ENCODE data around the gene SRC.
"Not testable (repeated sequence)": the region's sequence is repeated elsewhere in the genome, so short reads cannot be mapped to it uniquely, and the experiment has no call there.

Gene SRC

GRCh38 chr20:37365760-37366638 lies 20.1 kb downstream of the SRC start:
- no peak for DNase-seq

DNA sequence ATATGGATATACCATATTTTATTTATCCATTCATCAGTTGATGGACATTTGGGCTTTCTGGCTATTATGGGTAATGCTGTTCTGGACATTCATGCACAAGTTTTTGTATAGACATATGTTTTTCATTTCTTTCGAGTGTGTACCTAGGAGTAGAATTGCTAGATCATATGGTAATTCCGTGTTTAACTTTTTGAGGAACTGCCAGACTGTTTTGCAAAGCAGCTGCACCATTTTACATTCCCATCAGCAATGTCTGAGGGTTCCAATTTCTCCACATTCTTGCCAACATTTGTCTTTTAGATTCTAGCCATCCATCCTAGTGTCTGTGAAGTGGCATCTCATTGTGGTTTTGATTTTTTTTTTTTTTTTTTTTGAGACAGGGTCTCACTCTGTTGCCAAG lies 20.8 kb downstream of the SRC start:
- no peak for DNase-seq

- DNase-seq, result no peak
Observed at GRCh38 chr20:37369846-37370245, 23.9 kb downstream of the SRC start.

DNA sequence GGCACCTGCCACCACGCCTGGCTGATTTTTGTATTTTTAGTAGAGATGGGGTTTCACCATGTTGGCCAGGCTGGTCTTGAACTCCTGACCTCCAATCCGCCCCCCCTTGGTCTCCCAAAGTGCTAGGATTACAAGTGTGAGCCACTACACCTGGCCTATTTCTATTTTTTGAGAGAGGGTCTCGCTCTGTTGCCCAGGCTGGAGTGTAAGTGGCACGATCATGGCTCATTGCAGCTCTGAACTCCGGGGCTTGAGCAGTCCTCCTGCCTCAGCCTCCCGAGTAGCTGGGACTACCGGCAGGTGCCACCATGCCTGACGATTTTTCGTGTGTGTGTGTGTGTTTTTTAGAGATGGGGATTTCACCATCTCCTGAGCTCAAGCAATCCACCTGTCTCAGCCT lies 25.9 kb downstream of the SRC start:
- not testable (repeated sequence) for DNase-seq

- no peak for DNase-seq
Observed at GRCh38 chr20:37372441-37372840, 26.5 kb downstream of the SRC start.

GRCh38 chr20:37373020-37373598 lies 27.2 kb downstream of the SRC start:
- DNase-seq, result no peak

GRCh38 chr20:37375227-37375626 lies 29.3 kb downstream of the SRC start:
- DNase-seq, result no peak

GRCh38 chr20:37376324-37376723 lies 30.4 kb downstream of the SRC start:
- DNase-seq, result no peak

- DNase-seq, result no peak
Observed at GRCh38 chr20:37376791-37377190, 30.9 kb downstream of the SRC start.

DNA sequence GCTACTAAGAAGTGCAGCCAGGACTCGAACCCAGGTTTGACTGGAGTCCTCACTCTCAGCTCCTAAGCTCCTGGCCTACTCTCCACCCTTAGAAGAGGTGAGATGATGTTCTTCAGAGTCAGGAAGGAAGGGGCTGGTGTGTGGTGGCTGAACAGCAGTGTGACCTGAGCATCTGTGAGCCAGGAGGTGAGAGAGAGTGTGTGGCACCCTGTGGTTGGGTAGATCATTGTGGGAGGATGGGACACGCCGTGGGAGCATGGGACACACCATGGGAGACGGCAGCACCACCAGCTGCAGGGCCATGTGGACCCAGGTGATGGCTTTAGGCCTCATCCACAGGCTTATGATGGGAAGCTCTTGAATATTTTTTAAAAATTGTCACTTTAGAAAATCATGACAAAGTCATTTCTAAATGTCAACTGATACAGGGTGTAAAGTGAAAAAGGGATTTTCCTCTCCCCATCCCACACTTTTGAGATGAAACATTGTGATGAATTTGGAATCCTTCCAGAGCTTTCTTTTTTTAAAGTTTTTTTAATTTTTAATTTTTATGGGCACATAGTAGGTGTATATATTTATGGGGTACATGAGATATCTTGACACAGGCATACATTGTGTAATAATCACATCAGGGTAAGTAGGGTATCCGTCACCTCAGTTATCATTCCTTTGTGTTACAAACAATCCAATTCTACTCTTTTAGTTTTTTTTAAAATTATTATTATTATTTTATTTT lies 31.6 kb downstream of the SRC start:
- DNase-seq, result no peak

- no peak for DNase-seq
Observed at GRCh38 chr20:37378420-37378784, 32.5 kb downstream of the SRC start.

GRCh38 chr20:37378785-37379598 lies 33.1 kb downstream of the SRC start:
- no peak for DNase-seq

- no peak for DNase-seq
Observed at GRCh38 chr20:37379967-37380828, 34.3 kb downstream of the SRC start.

DNA sequence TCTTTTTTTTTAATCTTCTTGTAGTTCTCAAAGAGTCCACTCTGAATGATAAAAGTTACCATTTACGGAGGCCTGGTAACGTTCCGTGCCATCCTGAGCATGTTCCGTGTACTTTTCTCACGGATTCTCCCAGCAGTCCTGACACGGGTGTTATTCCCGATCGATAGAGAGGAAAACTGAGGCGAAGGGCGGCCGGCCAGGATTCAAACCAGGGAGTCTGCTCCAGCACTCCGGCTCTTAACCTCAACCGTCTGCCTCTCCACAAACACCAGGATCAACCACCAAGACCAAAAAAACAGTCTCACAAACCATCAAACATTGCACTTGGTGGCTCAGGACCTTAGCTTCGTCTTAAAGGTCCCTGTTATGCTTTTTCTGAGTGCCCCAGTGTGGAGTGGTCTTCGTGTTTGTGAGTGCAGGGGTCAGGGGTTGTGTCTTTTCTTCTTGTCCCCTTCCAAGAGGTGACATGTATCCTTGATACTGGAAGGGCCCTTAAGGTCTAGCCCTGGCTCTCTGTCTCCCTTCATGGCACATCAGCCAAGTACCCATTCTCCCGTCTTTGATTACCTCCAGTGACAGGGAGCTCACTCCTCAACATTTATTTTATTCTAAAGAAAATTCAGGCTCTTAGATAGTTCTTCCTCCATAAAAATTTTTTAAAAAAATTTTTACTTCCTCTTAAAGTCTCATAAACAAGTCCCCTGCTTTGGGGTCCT lies 35.1 kb downstream of the SRC start:
- DNase-seq, result no peak

GRCh38 chr20:37381621-37382471 lies 35.9 kb downstream of the SRC start:
- no peak for DNase-seq

- DNase-seq, result no peak
Observed at GRCh38 chr20:37382482-37383120, 36.7 kb downstream of the SRC start.

DNA sequence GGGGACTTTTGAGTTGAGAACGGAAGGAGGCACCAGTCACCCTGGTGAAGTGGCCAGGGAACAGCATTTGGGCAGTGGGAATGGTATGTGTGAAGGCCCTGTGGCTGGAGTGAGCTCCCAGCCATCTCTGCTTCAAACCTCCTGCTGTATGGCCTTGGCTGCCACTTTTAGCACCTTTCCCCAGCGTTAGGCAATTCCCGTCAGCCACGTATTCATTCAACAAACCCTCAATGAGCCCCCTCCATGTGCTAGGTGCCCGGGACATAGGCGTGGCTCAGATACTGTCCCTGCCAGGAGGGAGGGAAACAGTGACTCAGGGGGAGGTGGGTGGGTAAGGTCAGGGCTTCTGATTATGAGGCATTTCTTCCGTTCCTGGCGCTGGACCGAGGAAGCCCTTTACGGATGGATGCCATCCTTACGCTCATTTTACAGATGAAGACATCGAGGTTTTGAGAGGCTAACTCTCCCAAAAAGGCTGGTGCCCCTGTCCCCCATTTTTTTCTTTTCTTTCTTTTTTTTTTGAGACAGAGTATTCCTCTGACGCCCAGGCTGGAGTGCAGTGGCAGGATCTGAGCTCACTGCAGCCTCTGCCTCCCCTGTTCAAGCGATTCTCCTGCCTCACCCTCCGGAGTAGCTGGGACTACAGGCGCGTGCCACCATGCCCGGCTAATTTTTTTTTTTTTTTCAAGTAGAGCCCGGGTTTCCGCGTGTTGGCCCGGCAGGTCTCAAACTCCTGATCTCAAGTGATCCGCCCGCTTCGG lies 37.5 kb downstream of the SRC start:
- no peak for DNase-seq

DNA sequence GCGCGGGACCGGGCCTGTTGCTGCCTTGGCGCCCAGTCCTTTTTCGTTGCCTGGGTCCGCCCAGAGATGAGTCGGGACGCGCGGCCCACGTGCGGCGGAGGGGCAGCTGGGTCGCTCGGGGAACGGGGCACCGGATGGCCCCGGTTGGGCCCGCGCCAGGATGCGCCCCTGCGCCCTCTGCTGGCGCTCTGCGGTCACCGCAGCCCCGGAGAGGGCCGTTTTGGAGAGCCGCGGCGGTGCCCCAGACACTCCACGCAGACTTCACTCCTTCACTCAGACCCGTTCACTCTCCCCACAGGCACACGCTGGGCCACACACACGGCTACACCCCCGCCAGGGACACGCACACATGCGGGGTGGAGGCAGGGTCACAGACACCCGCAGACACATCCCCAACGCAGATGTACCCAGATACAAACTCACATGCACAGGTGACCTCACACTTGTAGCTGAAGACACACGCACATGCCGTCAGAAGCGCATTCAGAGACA lies 38.8 kb downstream of the SRC start:
- peak; percentile 76 for DNase-seq

DNA sequence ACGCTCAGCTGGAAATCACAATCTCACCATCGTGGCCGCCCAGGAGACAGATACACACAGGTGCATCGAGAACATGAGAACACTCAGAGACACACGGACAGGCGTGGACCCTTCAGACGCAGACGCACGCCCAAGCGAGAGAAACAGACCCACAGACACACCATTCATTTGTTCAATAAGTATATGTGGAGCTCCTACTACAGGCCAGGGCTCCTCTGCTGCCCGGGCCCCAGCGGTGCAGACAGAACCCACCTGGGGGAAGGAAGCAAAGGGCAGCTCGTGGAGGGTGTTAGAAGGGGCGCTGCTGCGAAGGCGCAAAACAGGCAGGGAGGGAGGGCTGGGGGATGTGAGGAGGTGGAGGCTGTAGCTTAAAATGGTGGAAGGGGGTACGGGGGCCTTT lies 39.2 kb downstream of the SRC start:
- DNase-seq, result no peak
